Skeletal muscle cell (primary cell): ENCODE data around the gene TMCO2.

Experiments used
- DNase-seq: peaks from one replicate; pipeline ENCODE4 v3.0.0-alpha.2; 2010; ENCODE audit warnings: low read depth
- H3K4me3 ChIP-seq: 2 replicates; pipeline ENCODE4 v1.5.1; 2011; ENCODE audit warnings: low read depth, mild to moderate bottlenecking, control low read depth, low read length, moderate library complexity

The TMCO2 gene

DNA sequence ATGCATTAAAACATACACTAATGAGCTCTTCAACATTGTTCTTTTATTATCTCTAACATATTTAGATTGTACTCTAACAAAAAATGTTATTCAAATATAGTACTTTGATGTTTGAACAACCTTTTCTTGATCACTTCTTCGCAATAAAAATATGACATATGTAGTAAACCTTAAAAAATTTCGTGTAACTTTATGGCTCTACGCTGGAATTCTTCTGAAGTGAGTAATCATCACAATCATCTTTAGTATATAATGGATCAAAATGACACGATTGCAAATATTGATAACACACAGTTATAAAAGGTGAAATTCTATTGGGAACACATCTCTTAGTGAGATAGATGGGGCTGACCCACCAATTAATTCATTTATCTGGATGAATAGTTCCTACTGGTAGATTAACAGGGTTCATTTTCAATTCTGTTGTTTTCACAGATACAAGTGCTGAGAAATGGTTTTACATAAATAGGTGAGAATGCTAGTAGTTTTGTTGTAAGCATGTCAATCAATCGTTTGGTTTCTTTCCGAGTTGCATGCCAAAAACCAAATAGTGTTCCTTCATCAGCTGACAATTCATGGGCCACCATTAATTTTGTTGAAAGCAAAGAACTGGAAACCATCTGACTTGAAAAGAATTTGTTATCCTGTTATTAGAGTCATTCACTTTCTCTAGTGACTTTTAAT lies 8.8 kb downstream of the TMCO2 start:
- no peak for DNase-seq
- peak overlapping the region; percentile 95 for H3K4me3 ChIP-seq

GRCh38 chr1:40257313-40257687 lies 9.6 kb downstream of the TMCO2 start:
- peak overlapping the region; percentile 95 for H3K4me3 ChIP-seq
- DNase-seq: no peak

- DNase-seq: peak; percentile 92
Measured at GRCh38 chr1:40257688-40258444, 10.1 kb downstream of the TMCO2 start, which contains the start of gene ZMPSTE24. TSS of gene ZMPSTE24 (plus strand) at chr1:40258236. CDS start at chr1:40258272, 36 bp downstream.

DNA sequence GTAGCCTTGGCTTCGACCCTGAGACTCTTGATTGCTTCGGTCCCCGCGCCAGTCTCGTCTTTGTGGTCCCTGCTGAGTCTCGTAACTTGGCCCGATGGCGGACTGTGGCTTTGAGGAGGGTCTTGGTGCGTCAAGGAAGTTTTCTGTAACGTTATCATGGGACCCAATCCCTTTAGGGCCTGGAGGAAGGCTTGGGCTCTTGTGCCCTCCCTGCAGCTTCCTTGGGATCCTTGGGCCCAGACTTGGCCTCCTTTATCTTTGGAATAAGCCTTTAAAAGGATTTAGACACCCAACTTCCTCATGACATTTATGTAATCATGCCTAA lies 10.7 kb downstream of the TMCO2 start:
- no peak for DNase-seq
- H3K4me3 ChIP-seq: peak overlapping the region; percentile 95

More at GRCh38 chr1:40257688-40258444, 10.1 kb downstream of the TMCO2 start, which contains the start of gene ZMPSTE24:
- H3K4me3 ChIP-seq: peak within 1 kb of the TSS; percentile 95

DNA sequence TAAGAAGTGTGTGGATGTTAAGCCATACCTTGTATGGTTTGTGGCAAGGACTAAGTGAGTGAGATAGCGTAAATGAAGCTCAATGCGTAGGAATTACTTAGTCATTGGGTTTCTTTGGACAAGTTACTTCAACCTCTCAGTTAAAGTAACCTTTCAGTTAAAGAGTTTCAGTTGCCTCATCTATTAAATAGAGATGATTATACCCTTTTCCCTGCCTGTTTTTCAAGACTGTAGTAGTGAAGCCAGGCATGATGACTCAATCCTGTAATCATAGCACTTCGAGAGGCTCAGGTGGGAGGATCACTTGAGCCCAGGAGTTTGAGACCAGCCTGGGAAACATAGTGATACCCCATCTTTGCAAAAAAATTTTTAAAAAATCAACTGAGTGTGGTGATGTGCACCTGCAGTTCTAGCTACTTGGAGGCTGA lies 16.6 kb downstream of the TMCO2 start:
- no peak overlapping the region for H3K4me3 ChIP-seq
- DNase-seq: no peak

DNA sequence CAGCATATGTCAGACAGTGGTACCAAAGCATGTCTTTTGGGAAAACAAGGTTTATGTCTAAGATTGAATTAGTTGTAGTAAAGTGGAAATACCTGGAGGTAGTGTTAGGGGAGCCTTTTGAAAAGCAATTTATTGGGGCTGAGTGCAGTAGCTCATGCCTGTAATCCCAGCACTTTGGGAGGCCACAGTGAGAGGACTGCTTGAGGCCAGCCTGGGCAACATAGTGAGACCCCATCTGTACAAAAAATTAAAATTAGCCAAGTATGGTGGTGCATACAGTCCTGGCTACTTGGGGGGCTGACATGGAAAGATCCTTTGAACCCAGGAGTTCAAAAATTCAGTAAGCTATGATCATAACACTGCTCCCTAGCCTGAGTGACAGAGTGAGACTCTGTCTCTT lies 17.6 kb downstream of the TMCO2 start:
- DNase-seq: no peak
- no peak overlapping the region for H3K4me3 ChIP-seq

GRCh38 chr1:40265919-40266318 lies 18.2 kb downstream of the TMCO2 start:
- no peak for DNase-seq

GRCh38 chr1:40266786-40267535 lies 19.2 kb downstream of the TMCO2 start:
- no peak for DNase-seq
- no peak overlapping the region for H3K4me3 ChIP-seq

More at GRCh38 chr1:40265919-40266318, 18.2 kb downstream of the TMCO2 start:
- H3K4me3 ChIP-seq: no peak overlapping the region

DNA sequence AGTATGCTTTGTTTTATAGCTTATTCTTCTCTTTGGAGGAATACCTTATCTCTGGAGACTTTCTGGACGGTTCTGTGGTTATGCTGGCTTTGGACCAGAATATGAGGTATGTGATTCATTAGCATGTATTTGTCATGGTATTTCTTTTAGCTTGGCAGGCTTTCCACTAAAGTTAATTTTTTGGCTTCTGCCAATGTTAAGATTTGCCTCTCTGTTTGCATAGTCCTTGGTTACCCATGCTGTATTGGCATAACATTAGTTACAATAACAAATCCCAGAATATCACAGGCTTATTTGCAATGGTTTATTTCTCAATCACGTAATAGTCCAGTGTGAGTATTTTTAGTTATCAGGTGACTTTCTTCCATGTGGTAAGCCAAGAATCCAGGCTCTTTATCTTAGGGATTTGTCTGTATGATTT lies 20.0 kb downstream of the TMCO2 start:
- no peak overlapping the region for H3K4me3 ChIP-seq
- DNase-seq: peak; percentile 89

DNA sequence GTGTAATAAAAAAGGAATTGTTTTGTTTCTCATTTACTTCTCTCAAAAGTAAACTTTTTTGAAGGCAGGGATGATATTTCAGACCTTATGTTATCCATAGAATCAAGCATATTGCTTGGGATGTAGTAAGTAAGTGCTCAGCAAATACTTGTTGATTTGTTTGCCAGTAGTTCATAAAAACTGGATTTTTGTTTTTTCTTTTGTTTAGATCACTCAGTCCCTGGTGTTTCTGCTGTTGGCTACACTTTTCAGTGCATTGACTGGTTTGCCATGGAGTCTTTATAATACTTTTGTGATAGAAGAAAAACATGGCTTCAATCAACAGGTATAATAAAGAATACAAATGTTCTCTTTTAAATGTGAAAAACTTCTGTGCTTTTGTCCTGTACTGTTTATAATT lies 20.5 kb downstream of the TMCO2 start:
- H3K4me3 ChIP-seq: no peak overlapping the region
- no peak for DNase-seq

DNA sequence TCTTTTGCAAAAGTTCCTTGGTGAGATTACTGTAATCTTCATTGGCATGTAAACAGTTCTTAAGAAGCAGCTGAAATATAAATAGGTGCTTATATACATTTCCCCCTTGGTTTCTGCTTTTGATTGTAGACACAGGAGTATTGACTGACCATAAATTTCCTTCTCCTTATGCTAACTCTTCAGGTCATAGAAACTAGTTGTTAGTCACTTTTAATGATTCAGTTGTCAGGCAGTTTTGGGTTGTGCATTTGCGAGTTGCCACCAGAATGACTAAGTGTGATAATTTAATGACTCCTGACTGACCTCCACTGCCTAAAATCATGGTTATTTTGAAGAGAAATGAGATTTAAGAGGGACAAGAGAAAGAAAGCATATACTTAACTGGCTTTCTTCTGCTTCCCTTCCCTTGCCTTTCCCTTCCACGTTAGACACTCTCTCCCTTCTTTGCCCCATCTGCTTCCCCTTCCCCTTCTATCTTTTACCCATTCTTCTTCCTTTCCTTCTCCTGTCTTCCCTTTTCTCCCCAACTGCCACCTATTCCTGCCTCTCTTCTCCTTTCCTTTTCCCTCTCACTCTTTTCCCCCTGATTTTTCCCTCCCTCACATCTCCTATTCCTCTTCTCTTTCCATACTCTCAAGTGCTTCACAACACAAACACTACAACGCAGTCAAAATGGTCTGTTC lies 22.6 kb downstream of the TMCO2 start:
- H3K4me3 ChIP-seq: no peak overlapping the region

GRCh38 chr1:40272653-40273213 lies 25.0 kb downstream of the TMCO2 start:
- DNase-seq: no peak
- no peak overlapping the region for H3K4me3 ChIP-seq

More for the DNA sequence above, 22.6 kb downstream of the TMCO2 start:
- no peak for DNase-seq

DNA sequence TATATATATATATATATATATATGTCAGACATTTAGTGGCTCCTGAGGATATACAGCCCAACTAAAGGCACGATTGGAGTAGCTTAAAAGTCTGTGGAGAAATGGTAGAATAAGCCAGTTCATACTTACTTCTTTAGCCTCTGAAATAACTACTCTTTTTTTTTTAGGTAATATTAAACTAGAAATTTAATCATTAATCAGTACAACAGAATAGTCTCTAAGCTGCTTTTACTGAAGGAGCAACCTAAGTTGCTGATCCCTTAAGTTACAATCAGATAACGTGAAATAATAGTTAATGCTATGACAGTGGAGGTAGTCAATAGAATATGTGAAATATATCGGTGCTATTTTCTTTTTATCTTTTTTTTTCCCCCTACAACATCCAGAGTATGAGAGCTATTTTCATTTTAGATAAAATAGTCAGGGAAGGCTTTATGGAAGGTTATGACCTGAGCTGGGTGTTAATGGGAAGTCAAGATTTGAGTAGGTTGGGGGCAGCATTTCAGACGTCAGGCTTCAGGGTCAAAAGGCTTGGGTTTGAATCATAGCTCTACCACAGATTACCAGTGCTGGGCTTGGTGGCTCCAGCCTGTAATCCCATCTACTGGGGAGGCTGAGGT lies 25.9 kb downstream of the TMCO2 start:
- H3K4me3 ChIP-seq: no peak overlapping the region
- DNase-seq: no peak

- no peak overlapping the region for H3K4me3 ChIP-seq
- no peak for DNase-seq
Measured at GRCh38 chr1:40274331-40274730, 26.6 kb downstream of the TMCO2 start.

- DNase-seq: no peak
- no peak overlapping the region for H3K4me3 ChIP-seq
Measured at GRCh38 chr1:40276122-40276521, 28.4 kb downstream of the TMCO2 start.

DNA sequence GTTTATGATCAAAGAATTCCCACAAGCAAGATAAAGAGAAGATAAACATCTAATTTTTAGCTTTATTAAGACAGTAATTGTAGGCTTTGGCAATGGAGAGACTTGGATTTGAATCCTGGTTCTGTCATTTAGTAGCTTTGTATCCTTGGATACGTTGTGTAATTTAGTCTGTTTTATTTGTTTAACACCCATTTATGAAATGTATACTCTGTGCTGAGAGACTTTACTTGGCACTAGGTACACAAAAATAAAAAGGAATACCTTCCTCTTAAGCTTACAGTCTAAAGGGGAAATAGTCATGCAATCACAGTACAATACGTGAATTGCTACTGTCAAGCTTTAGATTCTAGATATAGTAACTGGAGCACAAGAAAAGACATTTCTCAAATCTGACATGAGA lies 34.1 kb downstream of the TMCO2 start:
- DNase-seq: no peak
- H3K4me3 ChIP-seq: no peak overlapping the region

DNA sequence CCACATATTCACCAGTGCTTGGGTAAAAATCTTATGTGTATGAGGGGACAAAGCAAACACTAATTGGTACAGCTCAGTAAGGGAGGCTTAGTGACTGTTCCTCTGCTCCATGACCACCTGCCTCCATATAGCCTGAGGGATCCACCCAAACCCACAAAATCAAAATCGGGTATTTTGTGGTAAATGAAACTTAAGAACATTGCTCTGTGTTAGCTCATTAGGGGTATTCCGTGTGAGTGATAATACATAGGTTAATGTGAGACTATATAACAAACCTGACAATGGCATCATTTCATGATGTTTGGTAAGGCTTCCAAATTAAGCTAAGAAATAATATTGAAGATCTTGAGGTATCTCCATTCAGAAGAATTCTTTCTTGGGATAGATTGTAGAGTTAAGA lies 43.6 kb downstream of the TMCO2 start:
- no peak for DNase-seq
- no peak overlapping the region for H3K4me3 ChIP-seq

DNA sequence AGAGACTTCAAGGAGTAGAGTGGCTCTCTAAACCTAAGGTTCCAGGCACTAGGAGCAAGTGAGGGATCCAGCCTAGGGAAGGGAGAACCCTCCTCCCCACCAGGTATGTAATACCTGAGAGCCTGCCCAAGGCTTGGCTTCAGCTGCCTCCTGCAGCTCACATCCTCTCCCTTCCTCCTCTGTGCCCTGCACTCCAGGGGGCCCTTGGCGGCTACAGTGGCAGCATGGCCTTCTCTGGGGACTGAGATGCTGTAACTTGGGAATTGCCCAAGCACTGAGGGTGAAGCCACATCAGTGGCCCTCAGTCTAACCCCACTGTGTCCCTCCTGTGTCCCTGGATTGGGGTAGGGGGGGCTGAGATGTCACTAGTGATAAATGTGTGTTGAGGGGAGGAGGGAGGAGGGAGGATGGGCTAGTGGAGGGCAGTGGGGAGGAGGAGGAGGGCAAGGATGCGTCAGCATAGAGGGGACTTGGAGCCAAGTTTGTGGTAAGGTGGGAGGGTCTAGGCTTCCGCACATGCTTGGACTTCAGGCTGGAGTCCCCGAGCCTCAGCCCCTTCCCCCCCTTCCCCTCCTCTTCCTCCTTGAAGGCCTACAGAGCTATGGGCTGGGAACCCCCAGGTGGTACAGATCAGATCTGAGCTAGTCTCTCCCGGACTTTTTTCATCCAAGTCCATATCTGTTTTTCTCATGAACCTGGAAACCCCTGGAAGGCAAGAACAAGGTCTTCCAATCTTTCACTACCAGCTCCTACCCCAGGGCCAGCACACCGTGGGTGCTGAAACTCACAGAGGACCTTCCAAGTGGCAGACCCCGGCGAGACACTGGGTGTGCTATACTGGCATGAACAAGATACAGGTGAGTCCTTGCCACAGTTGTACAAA lies 51.9 kb downstream of the TMCO2 start:
- DNase-seq: no peak
- no peak overlapping the region for H3K4me3 ChIP-seq
